NCI-H1694 treated with DMSO at 0.1 percent for 48 hours (cell line): ENCODE data around the gene SIM2.
"Not testable (repeated sequence)": the region's sequence is repeated elsewhere in the genome, so short reads cannot be mapped to it uniquely, and the experiment has no call there.

Source experiments
- DNase-seq: peaks from one replicate; lab custom pipeline; 2025; lab: John Stamatoyannopoulos, UW

Gene SIM2

DNA sequence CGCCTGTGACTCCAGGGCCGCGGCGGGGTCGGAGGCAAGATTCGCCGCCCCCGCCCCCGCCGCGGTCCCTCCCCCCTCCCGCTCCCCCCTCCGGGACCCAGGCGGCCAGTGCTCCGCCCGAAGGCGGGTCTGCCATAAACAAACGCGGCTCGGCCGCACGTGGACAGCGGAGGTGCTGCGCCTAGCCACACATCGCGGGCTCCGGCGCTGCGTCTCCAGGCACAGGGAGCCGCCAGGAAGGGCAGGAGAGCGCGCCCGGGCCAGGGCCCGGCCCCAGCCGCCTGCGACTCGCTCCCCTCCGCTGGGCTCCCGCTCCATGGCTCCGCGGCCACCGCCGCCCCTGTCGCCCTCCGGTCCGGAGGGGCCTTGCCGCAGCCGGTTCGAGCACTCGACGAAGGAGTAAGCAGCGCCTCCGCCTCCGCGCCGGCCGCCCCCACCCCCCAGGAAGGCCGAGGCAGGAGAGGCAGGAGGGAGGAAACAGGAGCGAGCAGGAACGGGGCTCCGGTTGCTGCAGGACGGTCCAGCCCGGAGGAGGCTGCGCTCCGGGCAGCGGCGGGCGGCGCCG, at the start of gene SIM2:
TSS of gene SIM2 (plus strand) at position 135 of the 565 bp plus-strand sequence. CDS start 632 bp downstream, outside the sequence.
- DNase-seq, result no peak

- DNase-seq, result no peak
Measured at GRCh38 chr21:36654324-36654723, 44.6 kb upstream of the SIM2 start.

DNA sequence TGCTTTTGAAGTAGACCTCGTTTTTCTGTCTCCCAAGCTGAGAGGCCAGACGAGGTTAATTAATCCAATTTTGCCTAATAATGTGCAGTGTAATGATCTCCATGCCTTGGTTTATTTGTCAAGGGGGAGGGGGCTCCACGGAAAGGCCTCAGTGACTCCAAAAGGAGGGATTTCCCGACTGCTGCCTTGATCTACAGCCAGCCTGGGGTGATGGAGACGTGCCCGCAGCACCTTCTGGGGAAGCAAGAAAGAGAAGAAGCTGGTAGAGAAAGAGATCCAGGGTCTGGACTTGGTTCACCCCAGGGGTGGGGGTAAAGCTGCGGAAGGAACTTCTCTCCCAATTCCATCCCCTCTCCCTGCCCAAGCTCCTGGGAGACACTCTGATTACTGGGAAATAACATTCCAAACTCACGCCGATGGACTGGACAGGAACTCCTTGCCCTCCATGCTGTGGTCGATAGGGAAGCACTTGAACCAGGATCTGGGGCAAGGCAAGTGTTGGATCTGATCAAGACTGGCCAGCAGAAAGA, 44.1 kb upstream of the SIM2 start:
- DNase-seq, result no peak

GRCh38 chr21:36656138-36656537, 42.8 kb upstream of the SIM2 start:
- DNase-seq, result no peak

- not testable (repeated sequence) for DNase-seq
Measured at GRCh38 chr21:36657290-36657689, 41.6 kb upstream of the SIM2 start.

- no peak for DNase-seq
Measured at GRCh38 chr21:36657999-36658398, 40.9 kb upstream of the SIM2 start.

GRCh38 chr21:36658926-36659325, 40.0 kb upstream of the SIM2 start:
- DNase-seq, result no peak

GRCh38 chr21:36661511-36662309, 37.2 kb upstream of the SIM2 start:
- peak; percentile 30 for DNase-seq

- DNase-seq, result no peak
Measured at GRCh38 chr21:36663033-36663855, 35.7 kb upstream of the SIM2 start.

GRCh38 chr21:36664662-36664990, 34.3 kb upstream of the SIM2 start:
- no peak for DNase-seq

DNA sequence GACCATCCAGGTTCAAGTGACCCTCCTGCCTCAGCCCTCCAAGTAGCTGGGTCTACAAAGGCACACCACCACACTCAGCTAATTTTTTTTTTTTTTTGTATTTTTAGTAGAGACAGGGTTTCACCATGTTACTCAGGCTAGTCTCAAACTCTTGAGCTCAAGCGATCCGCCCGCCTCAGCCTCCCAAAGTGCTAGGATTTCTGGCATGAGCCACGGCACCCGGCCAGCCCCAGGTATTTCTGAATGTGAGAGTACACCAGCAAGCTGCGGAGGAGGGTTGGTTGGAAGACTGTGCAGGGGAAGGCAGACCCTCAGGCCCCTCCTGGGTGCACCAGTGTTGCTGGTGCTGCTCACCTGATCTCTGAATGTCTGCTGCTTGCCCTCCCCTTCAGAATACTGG, 33.1 kb upstream of the SIM2 start:
- no peak for DNase-seq

GRCh38 chr21:36668713-36669112, 30.2 kb upstream of the SIM2 start:
- no peak for DNase-seq

GRCh38 chr21:36671836-36672235, 27.1 kb upstream of the SIM2 start:
- DNase-seq, result no peak

- not testable (repeated sequence) for DNase-seq
Measured at GRCh38 chr21:36672296-36672695, 26.6 kb upstream of the SIM2 start.

- no peak for DNase-seq
Measured at GRCh38 chr21:36672737-36673136, 26.2 kb upstream of the SIM2 start.

GRCh38 chr21:36676039-36676950, 22.6 kb upstream of the SIM2 start:
- no peak for DNase-seq

GRCh38 chr21:36677443-36677842, 21.5 kb upstream of the SIM2 start:
- no peak for DNase-seq

DNA sequence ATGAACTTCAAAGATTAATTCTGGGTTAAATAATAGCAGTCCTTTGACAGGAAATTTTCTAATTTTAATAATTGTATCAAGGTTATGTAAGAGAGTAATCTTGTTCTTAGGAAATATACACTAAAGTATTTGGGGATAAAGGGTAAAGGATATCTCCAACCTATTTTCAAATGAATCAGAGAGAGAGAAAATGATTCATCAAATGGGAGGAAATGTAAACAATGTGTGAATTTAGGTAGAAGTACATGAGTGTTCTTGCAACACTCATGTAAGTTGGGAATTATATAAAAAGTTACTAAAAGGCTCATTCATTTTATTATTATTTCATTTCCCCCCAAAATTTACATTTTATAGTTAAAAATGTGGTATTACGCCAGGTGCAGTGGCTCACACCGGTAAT, 20.4 kb upstream of the SIM2 start:
- no peak for DNase-seq

DNA sequence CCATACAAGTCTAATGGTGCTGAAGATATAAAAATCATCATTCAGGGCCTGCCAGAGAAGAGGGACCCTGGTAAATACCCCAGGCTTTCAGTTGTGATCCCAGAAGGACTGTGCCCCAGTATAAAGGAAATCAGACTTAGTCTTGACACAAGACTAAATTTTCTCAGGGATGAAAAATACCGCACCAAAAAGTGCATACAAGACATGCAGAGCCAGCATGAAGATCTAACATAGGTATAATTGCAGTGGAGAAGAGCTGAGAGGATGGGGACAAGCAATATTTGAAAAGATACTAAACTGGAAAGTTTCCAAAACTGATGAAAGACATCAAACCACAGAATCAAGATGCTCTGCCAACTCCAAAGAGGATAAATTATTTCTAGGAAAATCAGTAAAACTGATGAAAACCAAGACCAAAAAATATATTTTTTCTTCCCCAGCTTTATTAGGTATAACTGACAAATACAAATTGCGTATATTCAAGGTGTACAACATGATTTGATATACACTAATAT, 17.7 kb upstream of the SIM2 start:
- DNase-seq, result no peak

- DNase-seq, result no peak
Measured at GRCh38 chr21:36684957-36685714, 13.8 kb upstream of the SIM2 start.

GRCh38 chr21:36686955-36687354, 12.0 kb upstream of the SIM2 start:
- no peak for DNase-seq
